Esophagus (tissue), 2 donors: ENCODE data around the gene RNH1. TPM values are rescaled to one million over a fixed set of nuclear protein-coding genes. Genes with fewer than 3 reads are reported as not detected.

Source experiments
- H3K27ac ChIP-seq, 2 donors: one replicate each; pipeline ENCODE4 v1.5.1; 2013; ENCODE audit warnings: low read depth in 2 of 2, mild to moderate bottlenecking in 2 of 2, inconsistent platforms in 1 of 2, low read length in 1 of 2, moderate library complexity in 1 of 2
- H3K27me3 ChIP-seq, 2 donors: one replicate each; pipeline ENCODE4 v1.6.1; 2013; ENCODE audit warnings: low read length in 2 of 2, control low read depth in 1 of 2, mild to moderate bottlenecking in 1 of 2; ENCODE audit not compliant: insufficient read depth in 2 of 2, control insufficient read depth in 1 of 2
- H3K36me3 ChIP-seq, 2 donors: one replicate each; pipeline ENCODE4 v1.6.1; 2013; ENCODE audit warnings: low read length in 1 of 2; ENCODE audit not compliant: control insufficient read depth in 2 of 2, insufficient read depth in 2 of 2
- H3K4me1 ChIP-seq, 2 donors: one replicate each; pipeline ENCODE4 v1.6.1; 2013; ENCODE audit warnings: low read length in 1 of 2; ENCODE audit not compliant: control insufficient read depth in 2 of 2, insufficient read depth in 2 of 2
- H3K4me3 ChIP-seq, 2 donors: one replicate each; pipeline ENCODE4 v1.5.1; 2013; ENCODE audit warnings: low read length in 2 of 2, mild to moderate bottlenecking in 2 of 2, low read depth in 1 of 2, moderate library complexity in 1 of 2
- H3K9me3 ChIP-seq, 2 donors: one replicate each; pipeline ENCODE4 v1.6.1; 2013; ENCODE audit warnings: mild to moderate bottlenecking in 2 of 2, low read depth in 1 of 2, low read length in 1 of 2, moderate library complexity in 1 of 2; ENCODE audit not compliant: control insufficient read depth in 2 of 2, insufficient read depth in 1 of 2
- WGBS, 2 donors: extraction: QIAGEN DNeasy Blood & Tissue Kit; methylation state at CpG; one replicate each; pipeline ENCODE4 v1.1.7; 2013; 5-methylcytosine and 5-hydroxymethylcytosine counted together
- polyA plus RNA-seq, 2 donors: library from polyadenylated mRNA; stranded (reverse); fragments of 200-250 nt; gene quantifications; one replicate each; pipeline ENCODE4 v1.2.3, GENCODE V29; 2013
- donor health status: healthy with polysubstance abuse.
- donor health status: Bipolar disorder and iron deficiency.

RNH1 gene
- polyA plus RNA-seq, 2 donors: 106 to 219 TPM

DNA sequence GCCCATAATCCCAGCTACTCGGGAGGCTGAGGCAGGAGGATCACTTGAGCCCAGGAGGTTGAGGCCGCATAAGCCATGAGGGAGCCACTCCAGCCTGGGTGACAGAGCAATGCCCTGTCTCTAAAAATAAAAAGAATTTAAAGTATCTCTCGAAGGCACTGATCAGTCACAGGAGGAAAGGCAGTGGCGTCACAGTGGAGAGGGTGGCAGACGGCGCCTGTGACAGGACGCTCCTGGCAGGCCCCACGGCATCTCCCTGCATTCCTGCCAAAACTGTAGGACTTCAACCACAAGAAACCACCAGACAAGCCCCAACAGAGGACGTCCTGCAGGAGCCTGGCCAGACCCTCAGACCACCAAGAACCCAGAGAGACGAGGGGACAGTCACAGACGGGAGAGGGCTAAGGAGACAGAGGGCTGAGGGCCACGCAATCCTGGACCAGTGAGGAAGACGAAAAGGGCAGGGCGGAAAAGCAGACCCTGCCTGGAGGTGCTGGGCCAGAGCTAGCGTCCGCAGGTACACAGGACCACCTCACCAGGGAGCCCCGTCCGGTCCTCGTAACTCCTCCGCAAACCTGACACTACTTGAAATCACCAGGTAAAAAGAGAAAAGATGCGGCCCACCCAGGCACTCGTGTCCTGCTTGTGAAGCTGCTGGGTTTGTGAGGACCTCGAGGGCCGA is 5.9 kb downstream of the RNH1 start:
- H3K4me1 ChIP-seq: peaks cover 6 to 20% of the 10 kb centered on the region in 2 donors
- no peak overlapping the region for H3K4me3 ChIP-seq
- H3K27me3 ChIP-seq: no peaks in the 10 kb centered on the region
- WGBS, 2 donors: 94% methylated on average over 24 of the region's 24 CpGs
- H3K27ac ChIP-seq: no peak overlapping the region
- H3K9me3 ChIP-seq: no peaks in the 10 kb centered on the region
- H3K36me3 ChIP-seq: peaks cover 15 to 52% of the 10 kb centered on the region in 2 donors

DNA sequence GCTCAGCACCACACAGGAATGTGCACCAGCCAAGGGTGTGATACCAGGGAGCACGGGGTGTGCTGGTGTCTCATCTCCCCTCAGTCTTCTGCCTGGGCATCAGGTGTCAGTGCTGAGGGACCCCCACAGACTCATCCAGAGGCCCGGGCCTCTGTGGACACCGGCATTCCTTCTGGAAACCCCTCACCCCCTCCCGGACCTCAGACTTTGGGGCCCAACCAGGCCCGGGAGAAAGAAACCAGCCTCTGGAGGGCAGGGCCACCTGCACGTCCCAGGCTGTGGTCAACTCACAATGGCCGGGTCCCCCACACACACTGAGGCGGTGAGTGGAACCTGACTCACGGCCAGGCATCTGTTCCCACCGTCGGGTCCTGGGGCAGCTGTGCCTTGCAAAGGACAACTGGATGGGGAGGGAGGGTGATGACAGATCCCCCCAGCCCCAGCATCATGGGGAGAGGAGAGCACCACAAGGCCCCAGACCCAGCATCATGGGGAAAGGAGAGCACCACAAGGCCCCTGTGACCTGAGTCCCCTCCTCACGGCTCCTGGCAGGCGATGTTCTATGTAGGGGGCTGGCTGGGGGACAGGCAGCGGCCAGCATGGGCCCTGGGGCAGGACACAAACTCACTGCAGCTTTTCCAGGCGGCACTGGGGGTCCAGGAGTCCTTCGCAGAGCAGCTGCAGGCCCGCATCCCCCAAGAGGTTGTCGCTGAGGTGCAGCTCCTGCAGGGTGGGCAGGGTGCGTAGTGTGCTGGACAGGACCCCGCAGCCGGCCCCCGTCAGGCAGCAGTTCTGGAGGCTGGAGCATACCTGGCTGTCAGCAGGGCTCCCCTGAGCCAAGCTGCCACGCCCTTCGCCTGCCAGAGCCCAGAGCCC is 7.6 kb downstream of the RNH1 start:
- no peak overlapping the region for H3K4me3 ChIP-seq
- no peaks in the 10 kb centered on the region for H3K27me3 ChIP-seq
- peaks cover 6 to 17% of the 10 kb centered on the region in 2 donors for H3K4me1 ChIP-seq
- 92 to 94% methylated on average over 24 of the region's 24 CpGs for WGBS, 2 donors
- no peak overlapping the region for H3K27ac ChIP-seq
- H3K9me3 ChIP-seq: no peaks in the 10 kb centered on the region
- H3K36me3 ChIP-seq: peaks cover 15 to 65% of the 10 kb centered on the region in 2 donors

DNA sequence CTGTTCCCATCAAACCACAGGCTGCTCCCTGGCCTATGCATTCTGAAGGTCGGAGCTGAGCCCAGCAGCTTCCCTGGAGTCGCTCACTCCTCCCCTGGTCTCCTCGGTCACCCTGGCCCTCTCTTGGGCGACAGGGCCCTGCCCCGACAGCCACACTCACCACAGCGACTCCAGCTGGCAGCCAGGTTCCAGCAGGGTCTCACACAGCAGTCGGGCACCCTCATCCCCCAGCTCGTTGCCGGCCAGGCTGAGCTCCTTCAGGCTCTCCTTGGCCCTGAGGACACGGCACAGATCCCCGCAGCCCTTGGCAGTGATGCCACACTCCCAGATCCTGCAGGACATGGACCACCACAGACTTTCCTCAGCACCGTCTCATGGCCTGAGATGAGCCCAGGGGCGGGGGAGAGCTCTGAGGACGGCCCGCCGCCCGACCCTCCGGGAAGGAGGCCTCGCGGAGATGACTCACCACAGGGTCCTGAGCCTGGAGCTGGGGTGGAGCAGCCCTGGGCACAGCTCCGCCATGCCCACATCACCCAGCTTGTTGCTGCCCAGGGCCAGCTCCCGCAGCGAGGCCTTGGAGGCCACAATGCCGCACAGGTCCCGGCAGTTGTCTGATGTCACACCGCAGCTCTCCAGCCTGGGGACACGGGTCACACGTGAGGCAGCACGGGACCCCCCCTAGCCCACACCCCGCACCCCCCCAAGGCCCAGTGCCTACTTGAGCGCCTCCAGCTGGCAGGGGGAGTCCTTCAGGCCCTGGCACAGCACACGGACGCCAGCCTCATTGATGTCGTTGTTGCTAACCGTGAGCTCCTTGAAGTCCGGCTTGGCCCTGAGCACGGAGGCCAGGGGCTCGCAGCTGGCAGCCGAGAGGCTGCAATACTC is 8.5 kb downstream of the RNH1 start:
- H3K4me1 ChIP-seq: peaks cover 6 to 9% of the 10 kb centered on the region in 2 donors
- H3K4me3 ChIP-seq: no peak overlapping the region
- no peaks in the 10 kb centered on the region for H3K27me3 ChIP-seq
- H3K27ac ChIP-seq: no peak overlapping the region
- peaks cover 15 to 72% of the 10 kb centered on the region in 2 donors for H3K36me3 ChIP-seq
- WGBS, 2 donors: 94 to 96% methylated on average over 37 to 39 of the region's 39 CpGs
- no peaks in the 10 kb centered on the region for H3K9me3 ChIP-seq

DNA sequence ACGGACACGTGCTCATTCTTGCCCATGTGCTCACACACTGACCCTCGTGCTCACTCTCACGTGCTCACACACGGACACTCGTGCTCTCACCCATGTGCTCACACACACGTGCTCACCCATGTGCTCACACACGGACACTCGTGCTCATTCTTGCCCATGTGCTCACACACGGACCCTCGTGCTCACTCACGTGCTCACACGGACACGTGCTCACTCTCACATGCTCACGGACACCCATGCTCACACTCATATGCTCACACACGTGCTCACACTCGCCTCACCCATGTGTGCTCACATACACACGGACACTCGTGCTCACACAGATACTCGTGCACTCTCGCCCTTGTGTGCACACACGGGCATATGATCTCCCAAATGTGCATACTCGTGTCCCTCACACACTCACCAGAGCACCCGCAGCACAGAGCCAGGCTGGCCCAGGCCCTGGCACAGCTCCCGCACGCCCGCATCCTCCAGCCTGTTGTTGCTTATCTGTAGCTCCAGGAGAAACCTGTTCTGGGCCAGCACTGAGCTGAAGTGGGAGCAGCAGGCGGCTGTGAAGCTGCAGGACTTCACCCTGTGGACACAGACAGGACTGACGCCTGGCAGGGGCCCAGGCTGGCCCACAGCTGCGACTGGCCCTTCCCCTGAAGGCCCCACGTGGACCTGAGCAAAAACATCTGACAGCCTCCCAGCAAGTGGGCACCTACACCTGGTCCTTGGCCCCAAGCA is 9.3 kb downstream of the RNH1 start:
- Histone ChIP-seq H3K36me3 (peaks cover 15 to 75% of the 10 kb centered on the region in 2 donors), H3K4me1 (peaks cover 4 to 7% of the 10 kb centered on the region in 2 donors), H3K4me3 (no peak overlapping the region), H3K27me3 (no peaks in the 10 kb centered on the region), H3K27ac (no peak overlapping the region), H3K9me3 (no peaks in the 10 kb centered on the region)
- 95 to 96% methylated on average over 31 of the region's 31 CpGs for WGBS, 2 donors

DNA sequence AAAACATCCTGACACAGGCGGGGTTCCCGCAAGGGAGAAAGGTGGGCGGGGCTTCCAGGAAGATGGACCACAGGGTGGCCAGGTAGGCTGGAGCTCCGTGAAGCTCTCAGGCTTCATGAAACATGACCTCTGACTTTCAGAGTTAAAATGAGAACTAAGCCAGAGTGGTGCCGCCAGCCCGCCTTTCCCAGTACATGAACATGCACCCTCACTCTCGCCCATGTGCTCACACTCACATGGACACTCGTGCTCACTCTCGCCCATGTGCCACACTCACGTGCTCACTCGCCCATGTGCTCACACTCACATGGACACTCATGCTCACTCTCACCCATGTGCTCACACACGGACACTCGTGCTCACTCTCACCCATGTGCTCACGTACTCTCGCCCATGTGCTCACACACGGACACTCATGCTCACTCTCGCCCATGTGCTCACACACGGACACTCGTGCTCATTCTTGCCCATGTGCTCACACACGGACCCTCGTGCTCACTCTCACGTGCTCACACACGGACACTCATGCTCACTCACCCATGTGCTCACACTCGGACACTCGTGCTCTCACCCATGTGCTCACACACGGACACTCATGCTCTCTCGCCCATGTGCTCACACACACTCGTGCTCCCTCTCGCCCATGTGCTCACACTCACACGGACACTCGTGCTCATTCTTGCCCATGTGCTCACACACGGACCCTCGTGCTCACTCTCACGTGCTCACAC is 10.0 kb downstream of the RNH1 start:
- Histone ChIP-seq H3K27me3 (no peaks in the 10 kb centered on the region), H3K9me3 (no peaks in the 10 kb centered on the region), H3K36me3 (peaks cover 15 to 77% of the 10 kb centered on the region in 2 donors), H3K4me1 (peaks cover 0 to 4% of the 10 kb centered on the region in 2 donors), H3K4me3 (no peak overlapping the region), H3K27ac (no peak overlapping the region)
- 93 to 95% methylated on average over 34 of the region's 34 CpGs for WGBS, 2 donors

DNA sequence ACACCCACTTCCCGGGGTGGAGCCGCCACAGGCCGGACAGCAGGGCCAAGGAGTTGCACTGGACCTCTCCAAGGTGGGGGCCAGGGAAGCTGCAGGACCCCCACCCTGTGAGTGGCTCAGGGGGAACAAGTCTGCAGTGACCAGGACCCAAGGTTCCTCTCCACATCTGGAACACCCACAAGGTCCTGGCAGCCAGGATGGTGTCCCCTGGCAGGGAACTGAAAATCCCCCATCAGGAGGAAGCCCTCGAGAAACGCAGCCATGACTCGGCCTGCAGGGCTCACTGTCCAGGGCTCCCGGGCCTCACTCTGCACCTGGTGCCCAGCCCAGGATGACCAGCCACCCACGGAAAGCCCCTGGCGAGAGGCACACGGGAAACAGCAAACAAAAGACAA is 11.5 kb downstream of the RNH1 start:
- no peak overlapping the region for H3K27ac ChIP-seq
- no peak overlapping the region for H3K4me3 ChIP-seq
- no peaks in the 10 kb centered on the region for H3K4me1 ChIP-seq
- WGBS, 2 donors: 68 to 70% methylated on average over 10 of the region's 10 CpGs
- no peaks in the 10 kb centered on the region for H3K27me3 ChIP-seq
- peaks cover 15 to 74% of the 10 kb centered on the region in 2 donors for H3K36me3 ChIP-seq
- H3K9me3 ChIP-seq: no peaks in the 10 kb centered on the region

DNA sequence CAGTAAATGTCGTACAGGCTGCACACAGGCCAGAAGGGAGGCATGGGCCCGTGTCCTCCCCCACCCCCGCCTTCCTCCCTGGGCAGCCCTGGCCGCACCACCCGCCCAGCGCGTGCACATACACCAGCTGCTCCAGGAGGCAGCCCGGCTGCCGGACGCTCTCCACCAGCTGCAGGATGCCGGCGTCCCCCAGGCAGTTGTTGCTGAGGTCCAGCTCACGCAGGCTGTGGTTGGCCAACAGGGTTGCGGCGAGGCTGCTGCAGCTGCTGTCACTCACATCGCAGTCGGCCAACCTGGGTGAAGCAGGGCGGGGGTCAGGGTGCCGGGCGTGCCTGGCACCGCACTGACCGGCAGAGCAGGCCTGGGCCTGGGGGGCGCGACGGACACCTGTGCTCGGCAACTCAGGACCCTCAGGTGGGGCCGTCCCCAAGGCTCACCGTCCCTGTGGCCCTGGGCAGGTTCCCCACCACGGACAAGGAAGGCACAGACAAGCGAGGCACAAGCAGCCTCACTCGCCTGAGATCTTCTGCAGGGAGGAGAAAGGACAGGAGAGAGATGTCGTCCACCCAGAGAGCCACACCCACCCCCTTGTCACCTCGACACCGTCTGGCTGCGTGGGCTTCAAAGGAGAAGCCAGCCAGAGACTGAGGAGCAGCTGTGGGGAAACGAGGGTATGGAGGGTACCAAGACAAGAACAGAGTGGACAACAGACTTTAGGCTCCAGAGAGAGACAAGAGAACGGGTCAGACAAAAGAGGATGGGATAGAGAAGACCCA is 12.1 kb downstream of the RNH1 start:
- Histone ChIP-seq H3K36me3 (peaks cover 13 to 73% of the 10 kb centered on the region in 2 donors), H3K27ac (no peak overlapping the region), H3K27me3 (no peaks in the 10 kb centered on the region), H3K4me3 (no peak overlapping the region), H3K4me1 (no peaks in the 10 kb centered on the region), H3K9me3 (no peaks in the 10 kb centered on the region)
- WGBS, 2 donors: 84 to 89% methylated on average over 37 of the region's 37 CpGs
